Natural killer cell (primary cell): ENCODE results near the gene E2F3. TPM values are rescaled to one million over a fixed set of nuclear protein-coding genes. Genes with fewer than 3 reads are reported as not detected.

Source experiments
- ATAC-seq, 3 donors: fragments of 150-1000 bp in 2 of 3; fragments of 200-7000 bp in 1 of 3; cut with Tn5 transposase; 1 replicate in 1 of 3; 2 replicates in 2 of 3; pipeline ENCODE4 v1.10.0; 2021; ENCODE audit warnings: mild to moderate bottlenecking in 2 of 3, moderate library complexity in 2 of 3
- DNase-seq, 2 donors: peaks; one replicate each; pipeline versions ENCODE4 v3.0.0 to v3.0.0-alpha.2; 2013 to 2021; ENCODE audit warnings: mixed read lengths in 1 of 2
- H3K27ac ChIP-seq: one replicate; pipeline ENCODE4 v1.5.1; 2013; ENCODE audit warnings: mild to moderate bottlenecking, low read length
- H3K27me3 ChIP-seq: one replicate; pipeline ENCODE4 v1.6.1; 2013; ENCODE audit warnings: low read length; ENCODE audit not compliant: control insufficient read depth, insufficient read depth
- H3K36me3 ChIP-seq: one replicate; pipeline ENCODE4 v1.6.1; 2013; ENCODE audit warnings: low read length; ENCODE audit not compliant: control insufficient read depth, insufficient read depth
- H3K4me1 ChIP-seq: one replicate; pipeline ENCODE4 v1.6.1; 2013; ENCODE audit warnings: low read length; ENCODE audit not compliant: control insufficient read depth, insufficient read depth
- H3K4me3 ChIP-seq: one replicate; pipeline ENCODE4 v1.5.1; 2013; ENCODE audit warnings: low read length
- H3K9me3 ChIP-seq: one replicate; pipeline ENCODE4 v1.6.1; 2013; ENCODE audit warnings: low read length; ENCODE audit not compliant: control insufficient read depth, insufficient read depth
- H3K27ac Mint-ChIP-seq, 2 donors: one replicate each; pipeline ENCODE4 v1.8.0; 2022; ENCODE audit warnings: mild to moderate bottlenecking in 2 of 2, mixed read lengths in 2 of 2, moderate library complexity in 1 of 2
- H3K27me3 Mint-ChIP-seq, 2 donors: one replicate each; pipeline ENCODE4 v1.8.0; 2022; ENCODE audit warnings: low read depth in 2 of 2, mixed read lengths in 2 of 2
- H3K36me3 Mint-ChIP-seq: one replicate; pipeline ENCODE4 v1.8.0; 2022; ENCODE audit warnings: mixed read lengths
- H3K4me1 Mint-ChIP-seq, 2 donors: one replicate each; pipeline ENCODE4 v1.8.0; 2022; ENCODE audit warnings: mixed read lengths in 2 of 2
- H3K4me3 Mint-ChIP-seq: one replicate; pipeline ENCODE4 v1.8.0; 2022; ENCODE audit warnings: mild to moderate bottlenecking, moderate library complexity, mixed read lengths
- H3K9me3 Mint-ChIP-seq, 2 donors: one replicate each; pipeline ENCODE4 v1.8.0; 2022; ENCODE audit warnings: mixed read lengths in 2 of 2
- CTCF ChIP-seq: fragments of 200-600 bp; IDR thresholded peaks from one replicate; pipeline ENCODE4 v1.8.0; 2022; ENCODE audit warnings: antibody characterized with exemption
- WGBS: methylation state at CpG from one replicate; pipeline ENCODE4 v1.1.7; 2013; ENCODE audit warnings: missing lambda C conversion rate; ENCODE audit not compliant: insufficient coverage; 5-methylcytosine and 5-hydroxymethylcytosine counted together
- intact Hi-C: fragments of 100-400 bp; cut with micrococcal nuclease; formaldehyde crosslinking; loops from one replicate; pipeline ENCODE4 v1.14.2; 2022
- total RNA-seq, 4 donors: library from RNA; stranded (reverse); fragments of 120-200 nt in 1 of 4; gene quantifications; one replicate each; pipeline versions ENCODE4 v1.2.3 to v1.2.4, GENCODE V29; 2013 to 2022

E2F3 gene
- total RNA-seq, 3 donors from 2014 or later (not counting 1 experiment from before 2014, with no cell fraction given) = 8.2 to 14.7 (median 12.2) TPM

DNA sequence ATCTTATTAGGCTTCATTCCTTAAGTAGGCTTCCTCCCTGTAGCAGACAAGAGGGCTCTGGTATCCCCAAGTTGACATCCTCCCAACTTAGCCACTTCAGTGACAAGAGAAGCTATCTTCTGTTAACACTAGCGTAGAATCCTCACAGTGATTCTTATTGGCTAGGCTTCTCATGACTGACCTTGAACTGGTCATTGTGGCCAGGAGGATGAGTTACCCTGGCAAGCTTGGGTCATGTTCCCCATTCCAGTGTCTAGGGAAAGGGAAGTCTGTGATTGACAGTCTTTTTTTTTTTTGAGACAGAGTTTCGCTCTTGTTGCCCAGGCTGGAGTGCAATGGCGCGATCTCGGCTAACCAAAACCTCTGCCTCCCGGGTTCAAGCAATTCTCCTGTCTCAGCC lies 139.7 kb downstream of the E2F3 start:
- Histone ChIP-seq H3K36me3 (peaks cover 22% of the 10 kb centered on the region), H3K4me1 (no peaks in the 10 kb centered on the region), H3K9me3 (no peaks in the 10 kb centered on the region), H3K4me3 (no peak overlapping the region), H3K27me3 (no peaks in the 10 kb centered on the region), H3K27ac (no peak overlapping the region)
- no peaks in the 10 kb centered on the region for H3K9me3 Mint-ChIP-seq
- H3K4me1 Mint-ChIP-seq = peaks cover 22 to 34% of the 10 kb centered on the region in 2 donors
- TF ChIP-seq CTCF = no peak
- H3K27ac Mint-ChIP-seq = no peak overlapping the region
- intact Hi-C loops = no loop called here
- H3K36me3 Mint-ChIP-seq = no peaks in the 10 kb centered on the region
- 98% methylated on average over 6 of the region's 6 CpGs for WGBS
- H3K4me3 Mint-ChIP-seq = no peak overlapping the region
- DNase-seq (no peak), ATAC-seq (no peak)
- H3K27me3 Mint-ChIP-seq = no peaks in the 10 kb centered on the region

GRCh38 chr6:20542927-20543602 lies 141.4 kb downstream of the E2F3 start:
- ATAC-seq = no peak
- Mint-ChIP-seq H3K27me3 (no peaks in the 10 kb centered on the region), H3K4me3 (no peak overlapping the region), H3K4me1 (peaks cover 14 to 34% of the 10 kb centered on the region in 2 donors), H3K9me3 (no peaks in the 10 kb centered on the region), H3K27ac (no peak overlapping the region), H3K36me3 (no peaks in the 10 kb centered on the region)
- no peaks in the 10 kb centered on the region for H3K27me3 ChIP-seq
- intact Hi-C loops = no loop called here
- H3K4me3 ChIP-seq = no peak overlapping the region
- no peak for TF ChIP-seq CTCF
- no peaks in the 10 kb centered on the region for H3K9me3 ChIP-seq
- H3K4me1 ChIP-seq = no peaks in the 10 kb centered on the region
- DNase-seq = no peak
- 0% methylated on average over 1 of the region's 2 CpGs for WGBS
- no peak overlapping the region for H3K27ac ChIP-seq
- H3K36me3 ChIP-seq = peaks cover 33% of the 10 kb centered on the region

Other genes starting within 250 kb of the E2F3 start
- gene MBOAT1, start 189.4 kb upstream of the E2F3 start, total RNA-seq = 1 to 10 TPM; 3.6 to 7.5 (median 5.2) TPM
- gene CDKAL1, start 132.6 kb downstream of the E2F3 start, total RNA-seq = 10 to 100 TPM; 26.0 to 32.8 (median 28.9) TPM